GM23338 (cell line): ENCODE results near the gene ATG7. TPM values are rescaled to one million over a fixed set of nuclear protein-coding genes. Genes with fewer than 3 reads are reported as not detected.

Experiments
- ATAC-seq: fragments of 200-7000 bp; cut with Tn5 transposase; 3 replicates; pipeline ENCODE4 v1.9.1; 2020
- DNase-seq: peaks from one replicate; pipeline ENCODE4 v3.0.0-alpha.2; 2015; ENCODE audit warnings: low spot score
- H2AFZ ChIP-seq: fragments of 200-600 bp; sonication (generic); 2 replicates; pipeline ENCODE4 v1.8.0; 2016; ENCODE audit warnings: antibody characterized with exemption, mild to moderate bottlenecking, moderate library complexity
- H3F3A ChIP-seq: fragments of 200-600 bp; sonication (generic); replicated peaks from 2 replicates; pipeline ENCODE4 v1.8.0; 2017; ENCODE audit warnings: antibody characterized with exemption, mixed run types, low read depth
- H3K27ac ChIP-seq: fragments of 200-600 bp; sonication (generic); 2 replicates; pipeline ENCODE4 v1.6.1; 2016; ENCODE audit warnings: low read depth
- H3K27me3 ChIP-seq: fragments of 200-600 bp; sonication (generic); 2 replicates; pipeline ENCODE4 v1.8.0; 2016; ENCODE audit warnings: mild to moderate bottlenecking, mixed run types, moderate library complexity; ENCODE audit not compliant: insufficient read depth
- H3K36me3 ChIP-seq: fragments of 200-600 bp; sonication (generic); 2 replicates; pipeline ENCODE4 v1.8.0; 2016; ENCODE audit warnings: mild to moderate bottlenecking; ENCODE audit not compliant: insufficient read depth
- H3K4me1 ChIP-seq: fragments of 200-600 bp; sonication (generic); 2 replicates; pipeline ENCODE4 v1.8.0; 2016; ENCODE audit warnings: mild to moderate bottlenecking, moderate library complexity; ENCODE audit not compliant: insufficient read depth
- H3K4me2 ChIP-seq: fragments of 200-600 bp; sonication (generic); 2 replicates; pipeline ENCODE4 v1.7.1; 2017; ENCODE audit warnings: mixed run types
- H3K4me3 ChIP-seq: fragments of 200-600 bp; sonication (generic); 2 replicates; pipeline ENCODE4 v1.6.1; 2016; ENCODE audit warnings: mixed run types
- H3K79me2 ChIP-seq: fragments of 200-600 bp; sonication (generic); replicated peaks from 2 replicates; pipeline ENCODE4 v1.8.0; 2017; ENCODE audit warnings: mild to moderate bottlenecking; ENCODE audit not compliant: insufficient read depth
- H3K9me2 ChIP-seq: fragments of 200-600 bp; sonication (generic); 2 replicates; pipeline ENCODE4 v1.8.0; 2017; ENCODE audit not compliant: insufficient read depth
- H4K20me1 ChIP-seq: fragments of 200-600 bp; sonication (generic); replicated peaks from 2 replicates; pipeline ENCODE4 v1.8.0; 2017; ENCODE audit warnings: mild to moderate bottlenecking; ENCODE audit not compliant: insufficient read depth
- H3K27ac Mint-ChIP-seq: 2 replicates; pipeline ENCODE4 v1.8.0; 2020; ENCODE audit warnings: inconsistent platforms, mild to moderate bottlenecking, moderate library complexity, mixed read lengths
- H3K27me3 Mint-ChIP-seq: 3 replicates; pipeline ENCODE4 v1.8.0; 2022; ENCODE audit warnings: low read depth, mild to moderate bottlenecking, moderate library complexity, mixed read lengths, inconsistent platforms; ENCODE audit not compliant: insufficient read depth, poor library complexity
- H3K36me3 Mint-ChIP-seq: 3 replicates; pipeline ENCODE4 v1.8.0; 2021; ENCODE audit warnings: low read depth, mild to moderate bottlenecking, inconsistent platforms, moderate library complexity, mixed read lengths
- H3K4me1 Mint-ChIP-seq: 3 replicates; pipeline ENCODE4 v1.8.0; 2020; ENCODE audit warnings: mild to moderate bottlenecking, inconsistent platforms, mixed read lengths
- H3K4me3 Mint-ChIP-seq: 3 replicates; pipeline ENCODE4 v1.8.0; 2021; ENCODE audit warnings: moderate library complexity, mild to moderate bottlenecking, inconsistent platforms, mixed read lengths
- H3K9me3 Mint-ChIP-seq: 3 replicates; pipeline ENCODE4 v1.8.0; 2020; ENCODE audit warnings: moderate library complexity, mild to moderate bottlenecking, inconsistent platforms, mixed read lengths
- CREB1 ChIP-seq: fragments of 250-450 bp; sonication (Bioruptor Pico); IDR thresholded peaks from 2 replicates; pipeline ENCODE4 v1.5.0; 2020; ENCODE audit warnings: low read depth, mild to moderate bottlenecking, moderate library complexity
- CTCF ChIP-seq, 2 experiments: fragments of 200-600 bp in 1 of 2; sonication (generic) in 1 of 2; conservative IDR thresholded peaks; 2 replicates each; pipeline versions ENCODE4 v1.5.1 to v1.6.1; 2016 to 2017; ENCODE audit warnings: antibody characterized with exemption in 2 of 2, low read depth in 2 of 2, mild to moderate bottlenecking in 2 of 2, moderate library complexity in 1 of 2
- ETS1 ChIP-seq: IDR thresholded peaks from 2 replicates; pipeline ENCODE4 v1.6.1; 2016; ENCODE audit warnings: antibody characterized with exemption
- EZH2 ChIP-seq: fragments of 200-600 bp; sonication (generic); IDR thresholded peaks from one replicate; pipeline ENCODE4 v1.8.0; 2017; ENCODE audit warnings: antibody characterized with exemption, mild to moderate bottlenecking, low read depth; ENCODE audit not compliant: unreplicated experiment
- EZH2phosphoT487 ChIP-seq: fragments of 200-600 bp; sonication (generic); IDR thresholded peaks from one replicate; pipeline ENCODE4 v1.8.1; 2018; ENCODE audit warnings: antibody characterized with exemption; ENCODE audit not compliant: unreplicated experiment
- JUNB ChIP-seq: IDR thresholded peaks from one replicate; pipeline ENCODE4 v1.6.1; 2016; ENCODE audit warnings: antibody characterized with exemption; ENCODE audit not compliant: unreplicated experiment
- NANOG ChIP-seq: IDR thresholded peaks from 2 replicates; pipeline ENCODE4 v1.6.1; 2016; ENCODE audit warnings: antibody characterized with exemption, borderline replicate concordance
- POLR2AphosphoS5 ChIP-seq: IDR thresholded peaks from 2 replicates; pipeline ENCODE4 v1.6.1; 2016; ENCODE audit warnings: antibody characterized with exemption, low read depth
- REST ChIP-seq: IDR thresholded peaks from one replicate; pipeline ENCODE4 v1.6.1; 2018; ENCODE audit warnings: antibody characterized with exemption; ENCODE audit not compliant: unreplicated experiment
- STAT1 ChIP-seq: IDR thresholded peaks from one replicate; pipeline ENCODE4 v1.6.1; 2016; ENCODE audit warnings: antibody characterized with exemption; ENCODE audit not compliant: unreplicated experiment
- ZNF114 ChIP-seq: fragments of 250-450 bp; sonication (Bioruptor Pico); IDR thresholded peaks from 2 replicates; pipeline ENCODE4 v1.5.0; 2020; ENCODE audit warnings: mild to moderate bottlenecking, moderate library complexity
- ZNF331 ChIP-seq: fragments of 250-450 bp; sonication (Bioruptor Pico); IDR thresholded peaks from 2 replicates; pipeline ENCODE4 v1.5.0; 2020; ENCODE audit warnings: low read depth, mild to moderate bottlenecking, moderate library complexity
- ZNF462 ChIP-seq: fragments of 250-450 bp; sonication (Bioruptor Pico); IDR thresholded peaks from 2 replicates; pipeline ENCODE4 v1.5.0; 2020; ENCODE audit warnings: mild to moderate bottlenecking, moderate library complexity
- polyA plus RNA-seq: library from polyadenylated mRNA; unstranded; fragments of >200 nt; fragmentation: Nextera tagmentation; extraction: Ambion mirVana; gene quantifications from 2 replicates; pipeline ENCODE4 v1.2.1, GENCODE V29; 2016
- total RNA-seq: library from RNA; depleted of rRNA; stranded (reverse); fragments of >200 nt; shearing (Covaris generic); gene quantifications from 2 replicates; pipeline ENCODE4 v1.2.3, GENCODE V29; 2014

The ATG7 gene
- total and polyA plus RNA-seq, 2 experiments from 2014 or later: 16.2 to 36.7 TPM

- no peaks in the 10 kb centered on the region for H3K27me3 ChIP-seq
- no peaks in the 10 kb centered on the region for H3K36me3 ChIP-seq
- H3K27me3 Mint-ChIP-seq: peaks cover 7% of the 10 kb centered on the region
- no peak overlapping the region for H3K27ac ChIP-seq
- H3K4me3 Mint-ChIP-seq: no peak overlapping the region
- no peak for DNase-seq
- no peak overlapping the region for H3K27ac Mint-ChIP-seq
- no peaks in the 10 kb centered on the region for H3K4me1 ChIP-seq
- no peak for ATAC-seq
- 0 out of 2 replicates have a peak, but pooled peaks cover 6% of the 10 kb centered on the region for H3K9me2 ChIP-seq
- no peaks in the 10 kb centered on the region for H3F3A ChIP-seq
- no peak overlapping the region for H2AFZ ChIP-seq
- no peaks in the 10 kb centered on the region for H3K36me3 Mint-ChIP-seq
- no peak overlapping the region for H3K4me3 ChIP-seq
- TF ChIP-seq CTCF (conservative IDR thresholded peaks at IDR 0.05; ENCODE audit: low read depth in 2 of 2) (no peak), POLR2AphosphoS5 (no peak), ZNF331 (CRISPR knock-in tag) (no peak), NANOG (no peak), JUNB (no peak), STAT1 (no peak), ETS1 (no peak), REST (no peak), ZNF462 (no peak), EZH2 (no peak), EZH2phosphoT487 (no peak), CREB1 (no peak), ZNF114 (CRISPR knock-in tag) (no peak)
- H4K20me1 ChIP-seq: no peaks in the 10 kb centered on the region
- no peaks in the 10 kb centered on the region for H3K79me2 ChIP-seq
- no peak overlapping the region for H3K4me2 ChIP-seq
- no peaks in the 10 kb centered on the region for H3K9me3 Mint-ChIP-seq
- peaks cover 7% of the 10 kb centered on the region; the same call in 2 of the 3 replicates for H3K4me1 Mint-ChIP-seq
These were observed 147.9 kb downstream of the ATG7 start for GRCh38 chr3:11420066-11420465.
